Endothelial cell of umbilical vein (primary cell): ENCODE measurements around the gene AKAP1.

Experiments used
- EZH2 ChIP-seq: IDR thresholded peaks from 2 replicates; pipeline ENCODE4 v1.6.1; 2012; ENCODE audit warnings: borderline replicate concordance, low read depth, mild to moderate bottlenecking, moderate library complexity, low read length, inconsistent platforms; ENCODE audit not compliant: severe bottlenecking
- FOS ChIP-seq: IDR thresholded peaks from 2 replicates; pipeline ENCODE4 v1.6.1; 2011; ENCODE audit warnings: mild to moderate bottlenecking, low read length, moderate library complexity, borderline replicate concordance; ENCODE audit not compliant: insufficient read depth
- GATA2 ChIP-seq: IDR thresholded peaks from 2 replicates; pipeline ENCODE4 v1.7.0; 2011; ENCODE audit warnings: low read depth, mild to moderate bottlenecking, moderate library complexity, mixed read lengths, low read length; ENCODE audit not compliant: insufficient read length, insufficient read depth
- JUN ChIP-seq: IDR thresholded peaks from 2 replicates; pipeline ENCODE4 v1.6.1; 2011; ENCODE audit warnings: borderline replicate concordance, low read depth; ENCODE audit not compliant: insufficient read length, insufficient read depth
- POLR2A ChIP-seq: IDR thresholded peaks from 2 replicates; pipeline ENCODE4 v1.6.1; 2012; ENCODE audit warnings: low read depth, mild to moderate bottlenecking, control low read depth, low read length
- POLR2AphosphoS5 ChIP-seq: IDR thresholded peaks from 2 replicates; pipeline ENCODE4 v1.6.1; 2012; ENCODE audit warnings: low read depth, mild to moderate bottlenecking, control low read depth, low read length, moderate library complexity; ENCODE audit not compliant: insufficient read depth
- TF ChIP-seq, protein P1 (sequence below), 2 donors: IDR thresholded peaks; 1 replicate in 1 of 2; 2 replicates in 1 of 2; pipeline ENCODE4 v1.5.1; 2011; ENCODE audit warnings: low read length in 2 of 2, mild to moderate bottlenecking in 2 of 2, moderate library complexity in 2 of 2, control low read depth in 1 of 2, inconsistent platforms in 1 of 2, low read depth in 1 of 2; ENCODE audit not compliant: insufficient read depth in 1 of 2; ENCODE audit errors: extremely low read depth in 1 of 2
- TF ChIP-seq, protein P2 (sequence below): IDR thresholded peaks from 2 replicates; pipeline ENCODE4 v1.6.1; 2011; ENCODE audit not compliant: insufficient read depth, insufficient read length

DNA sequence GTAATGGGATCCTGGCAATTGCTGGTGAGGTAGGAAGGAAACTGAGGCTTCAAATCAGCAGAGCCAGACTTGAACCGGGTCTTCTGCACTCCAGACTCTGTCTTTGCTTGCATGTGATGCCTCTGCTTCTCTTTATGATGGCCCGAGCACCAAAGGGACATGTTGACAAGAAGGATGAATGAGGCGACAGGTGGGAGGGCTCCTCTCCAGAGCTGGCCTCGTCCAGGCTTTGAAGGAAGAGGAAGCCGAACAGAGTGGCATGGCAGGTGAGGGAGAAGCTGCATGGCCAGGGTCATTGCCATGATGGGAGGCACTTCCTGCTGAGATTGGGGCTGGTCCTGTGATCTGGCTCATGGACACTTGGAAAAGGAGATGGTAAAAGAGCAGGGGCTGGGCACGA is 40.8 kb downstream of the AKAP1 start:
- TF ChIP-seq, protein P1, sequence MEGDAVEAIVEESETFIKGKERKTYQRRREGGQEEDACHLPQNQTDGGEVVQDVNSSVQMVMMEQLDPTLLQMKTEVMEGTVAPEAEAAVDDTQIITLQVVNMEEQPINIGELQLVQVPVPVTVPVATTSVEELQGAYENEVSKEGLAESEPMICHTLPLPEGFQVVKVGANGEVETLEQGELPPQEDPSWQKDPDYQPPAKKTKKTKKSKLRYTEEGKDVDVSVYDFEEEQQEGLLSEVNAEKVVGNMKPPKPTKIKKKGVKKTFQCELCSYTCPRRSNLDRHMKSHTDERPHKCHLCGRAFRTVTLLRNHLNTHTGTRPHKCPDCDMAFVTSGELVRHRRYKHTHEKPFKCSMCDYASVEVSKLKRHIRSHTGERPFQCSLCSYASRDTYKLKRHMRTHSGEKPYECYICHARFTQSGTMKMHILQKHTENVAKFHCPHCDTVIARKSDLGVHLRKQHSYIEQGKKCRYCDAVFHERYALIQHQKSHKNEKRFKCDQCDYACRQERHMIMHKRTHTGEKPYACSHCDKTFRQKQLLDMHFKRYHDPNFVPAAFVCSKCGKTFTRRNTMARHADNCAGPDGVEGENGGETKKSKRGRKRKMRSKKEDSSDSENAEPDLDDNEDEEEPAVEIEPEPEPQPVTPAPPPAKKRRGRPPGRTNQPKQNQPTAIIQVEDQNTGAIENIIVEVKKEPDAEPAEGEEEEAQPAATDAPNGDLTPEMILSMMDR (IDR thresholded peaks at IDR 0.05; ENCODE audit: extremely low read depth in 1 of 2, insufficient read depth in 1 of 2, low read depth in 1 of 2, low read length in 2 of 2) = no peak
- TF ChIP-seq POLR2A (no peak), JUN (no peak), POLR2AphosphoS5 (no peak), FOS (no peak), EZH2 (no peak), GATA2 (no peak)
- TF ChIP-seq, protein P2, sequence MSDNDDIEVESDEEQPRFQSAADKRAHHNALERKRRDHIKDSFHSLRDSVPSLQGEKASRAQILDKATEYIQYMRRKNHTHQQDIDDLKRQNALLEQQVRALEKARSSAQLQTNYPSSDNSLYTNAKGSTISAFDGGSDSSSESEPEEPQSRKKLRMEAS = no peak
